Lower lobe of right lung (tissue), 2 donors: Measurements from ENCODE around the gene TSEN54. TPM values are rescaled to one million over a fixed set of nuclear protein-coding genes. Genes with fewer than 3 reads are reported as not detected.
"Not testable (repeated sequence)": the region's sequence is repeated elsewhere in the genome, so short reads cannot be mapped to it uniquely, and the experiment has no call there.

Experiments
- ATAC-seq, 2 donors: fragments of 200-7000 bp; cut with Tn5 transposase; one replicate each; pipeline ENCODE4 v1.9.1; 2020 to 2022; ENCODE audit warnings: mild to moderate bottlenecking in 2 of 2, moderate library complexity in 2 of 2
- DNase-seq: peaks from one replicate; pipeline ENCODE4 v3.0.0-alpha.2; 2020
- H3K27ac ChIP-seq: fragments of 200-600 bp; one replicate; pipeline ENCODE4 v1.8.0; 2022
- H3K27me3 ChIP-seq: fragments of 200-600 bp; one replicate; pipeline ENCODE4 v1.8.0; 2022; ENCODE audit warnings: low read depth
- H3K36me3 ChIP-seq: fragments of 200-600 bp; one replicate; pipeline ENCODE4 v1.8.0; 2022; ENCODE audit warnings: mild to moderate bottlenecking
- H3K4me1 ChIP-seq: fragments of 200-600 bp; one replicate; pipeline ENCODE4 v1.8.0; 2022
- H3K4me3 ChIP-seq: fragments of 200-600 bp; one replicate; pipeline ENCODE4 v1.8.0; 2022; ENCODE audit warnings: mild to moderate bottlenecking
- H3K9me3 ChIP-seq: fragments of 200-600 bp; one replicate; pipeline ENCODE4 v1.8.0; 2022
- CTCF ChIP-seq: fragments of 200-600 bp; IDR thresholded peaks from one replicate; pipeline ENCODE4 v1.8.0; 2022; ENCODE audit warnings: antibody characterized with exemption, mild to moderate bottlenecking
- intact Hi-C: fragments of 100-400 bp; cut with DNase I; formaldehyde crosslinking; loops from one replicate; pipeline ENCODE4 v1.11.0; 2022
- total RNA-seq: library from RNA; stranded (reverse); fragmentation: NEBNext Ultra II Directional; extraction: Animal tissue kit (Norgen Biotek cat#: 25700); gene quantifications from one replicate; pipeline ENCODE4 v1.2.1, GENCODE V29; 2021
- donor health status: DM: no; HTN: yes; CAD: no; lungs with severe emphysema.

The TSEN54 gene
- total RNA-seq, 1 donor from 2014 or later, result 20.4 TPM

- ATAC-seq (no peak), DNase-seq (no peak)
- peak overlapping the region; percentile 10 for H3K4me3 ChIP-seq
- H3K9me3 ChIP-seq, result no peaks in the 10 kb centered on the region
- H3K27ac ChIP-seq, result no peak overlapping the region
- intact Hi-C loops, result no loop called here
- no peaks in the 10 kb centered on the region for H3K27me3 ChIP-seq
- TF ChIP-seq CTCF, result no peak
- peaks cover 32% of the 10 kb centered on the region for H3K4me1 ChIP-seq
- H3K36me3 ChIP-seq, result peaks cover 38% of the 10 kb centered on the region
These were observed 1.9 kb downstream of the TSEN54 start for GRCh38 chr17:75518201-75518600.

- ATAC-seq (no peak), DNase-seq (no peak)
- no peak overlapping the region for H3K4me3 ChIP-seq
- no peak for TF ChIP-seq CTCF
- no peaks in the 10 kb centered on the region for H3K9me3 ChIP-seq
- peaks cover 33% of the 10 kb centered on the region for H3K36me3 ChIP-seq
- intact Hi-C loops, result no loop called here
- no peaks in the 10 kb centered on the region for H3K27me3 ChIP-seq
- peaks cover 25% of the 10 kb centered on the region for H3K4me1 ChIP-seq
- no peak overlapping the region for H3K27ac ChIP-seq
These were observed 2.7 kb downstream of the TSEN54 start for GRCh38 chr17:75518983-75519537.

GRCh38 chr17:75520413-75520812 is 4.1 kb downstream of the TSEN54 start:
- peaks cover 33% of the 10 kb centered on the region for H3K36me3 ChIP-seq
- H3K4me1 ChIP-seq, result peaks cover 25% of the 10 kb centered on the region
- H3K9me3 ChIP-seq, H3K27me3 ChIP-seq, H3K4me3 ChIP-seq, H3K27ac ChIP-seq, intact Hi-C loops, DNase-seq, ATAC-seq: not testable (repeated sequence)

- H3K9me3 ChIP-seq, result no peaks in the 10 kb centered on the region
- ATAC-seq (no peak), DNase-seq (no peak)
- H3K4me3 ChIP-seq, result no peak overlapping the region
- intact Hi-C loops, result no loop called here
- H3K27ac ChIP-seq, result no peak overlapping the region
- H3K36me3 ChIP-seq, result peaks cover 33% of the 10 kb centered on the region
- TF ChIP-seq CTCF, result no peak
- peaks cover 29% of the 10 kb centered on the region for H3K4me1 ChIP-seq
- no peaks in the 10 kb centered on the region for H3K27me3 ChIP-seq
These were observed 5.0 kb downstream of the TSEN54 start for GRCh38 chr17:75521290-75521689.

- peak; percentile 37 for DNase-seq
These were observed 5.8 kb downstream of the TSEN54 start for GRCh38 chr17:75521951-75522727.

More at GRCh38 chr17:75521951-75522727, 5.8 kb downstream of the TSEN54 start:
- H3K9me3 ChIP-seq, result no peaks in the 10 kb centered on the region
- H3K4me3 ChIP-seq, result no peak overlapping the region
- peaks cover 32% of the 10 kb centered on the region for H3K4me1 ChIP-seq
- no peak for ATAC-seq
- intact Hi-C loops, result no loop called here
- no peak for TF ChIP-seq CTCF
- H3K36me3 ChIP-seq, result peaks cover 33% of the 10 kb centered on the region
- H3K27ac ChIP-seq, result no peak overlapping the region
- H3K27me3 ChIP-seq, result no peaks in the 10 kb centered on the region
